ENCODE data around the gene FNDC1.
"Not testable (repeated sequence)": the region's sequence is repeated elsewhere in the genome, so short reads cannot be mapped to it uniquely, and the experiment has no call there.

Gene FNDC1

DNA sequence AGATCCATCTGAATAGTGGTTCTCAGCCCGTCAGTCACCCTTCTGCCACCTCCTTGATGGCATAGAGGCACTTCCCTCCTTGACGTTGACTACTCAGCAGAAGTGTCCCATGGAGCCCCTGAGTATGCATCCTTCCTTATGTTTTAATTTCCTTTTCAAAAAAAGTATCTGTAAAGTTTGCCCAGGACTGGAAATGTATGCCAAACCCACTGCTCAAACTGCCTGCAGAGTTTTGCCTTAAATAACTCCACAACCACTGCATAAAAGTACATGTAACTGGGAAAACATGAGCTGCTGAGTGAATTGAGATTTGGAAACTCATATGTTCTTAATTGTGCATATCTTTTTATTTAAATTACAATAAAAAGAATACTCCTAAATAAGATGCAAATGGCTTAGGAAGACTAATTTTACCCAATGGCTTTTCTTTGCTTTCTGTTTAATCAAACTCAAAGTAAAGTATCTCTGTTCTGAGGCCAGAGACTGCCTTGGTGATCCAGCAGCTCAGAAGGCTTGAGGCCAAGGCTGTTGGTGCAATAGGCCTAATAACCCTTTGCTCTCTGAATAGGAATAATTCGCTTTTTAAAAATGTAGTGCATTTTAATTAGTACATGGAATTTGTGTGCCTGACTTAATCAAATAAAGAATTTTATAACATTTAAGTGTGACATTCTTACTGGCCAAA is 90.4 kb downstream of the FNDC1 start:
- no peak for DNase-seq (ENCODE audit: low read depth)

DNA sequence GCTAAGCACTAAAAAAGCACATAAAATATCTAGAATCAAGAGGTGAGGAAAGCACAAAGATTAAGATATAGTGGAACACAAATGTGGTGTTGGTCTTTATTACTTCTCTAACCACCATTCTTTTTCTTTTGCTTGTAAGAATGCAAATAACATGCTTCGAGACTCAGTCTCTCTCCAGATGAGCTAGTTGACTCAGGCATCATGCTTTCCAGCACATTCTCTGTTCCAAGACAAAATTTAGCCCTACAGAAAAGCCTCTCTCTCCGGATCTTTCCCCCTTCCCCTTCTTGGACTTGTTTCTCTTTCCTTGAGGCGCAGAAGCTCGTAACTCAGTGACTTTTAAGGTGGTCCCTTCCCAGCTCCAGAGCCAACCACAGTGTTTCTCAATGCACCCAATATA is 91.0 kb downstream of the FNDC1 start:
- no peak for DNase-seq (ENCODE audit: low read depth)

DNA sequence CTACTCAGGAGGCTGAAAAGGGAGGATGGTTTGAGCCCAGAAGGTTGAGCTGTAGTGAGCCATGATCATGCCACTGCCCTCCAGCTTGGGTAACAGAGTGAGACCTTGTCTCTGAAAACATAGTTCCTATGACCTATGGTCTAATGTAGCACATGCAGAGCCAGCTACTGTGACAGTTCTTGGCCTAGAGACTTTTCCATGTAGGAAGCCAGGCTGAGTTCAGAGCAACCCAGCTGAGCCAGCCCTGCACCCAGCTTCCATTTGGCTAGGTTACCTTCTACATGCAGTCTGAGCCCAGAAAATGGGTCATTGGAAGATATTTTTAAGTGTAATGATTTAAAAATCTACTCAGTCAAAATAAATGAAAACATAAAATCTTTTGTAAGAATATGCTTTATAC is 92.8 kb downstream of the FNDC1 start:
- no peak for DNase-seq (ENCODE audit: low read depth)

DNA sequence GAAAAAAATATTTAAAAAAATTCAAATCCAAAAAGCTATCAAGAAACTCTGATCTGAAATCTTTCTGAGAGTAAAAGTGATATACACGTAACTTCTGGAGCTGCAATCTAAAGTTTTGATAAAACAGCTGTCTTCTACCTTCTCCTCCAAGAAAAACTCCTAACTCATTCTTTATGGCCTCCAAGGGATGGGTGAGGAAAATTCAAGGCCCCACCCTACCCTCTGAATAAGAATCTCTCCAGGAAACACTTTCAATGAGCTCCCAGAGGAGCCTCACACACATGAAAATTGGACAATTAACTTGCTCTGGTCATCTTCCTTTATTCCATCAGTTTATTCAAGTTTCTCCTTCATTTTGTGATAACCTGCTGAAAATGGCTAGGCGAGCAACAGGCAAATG is 93.4 kb downstream of the FNDC1 start:
- DNase-seq (ENCODE audit: low read depth), result no peak

DNA sequence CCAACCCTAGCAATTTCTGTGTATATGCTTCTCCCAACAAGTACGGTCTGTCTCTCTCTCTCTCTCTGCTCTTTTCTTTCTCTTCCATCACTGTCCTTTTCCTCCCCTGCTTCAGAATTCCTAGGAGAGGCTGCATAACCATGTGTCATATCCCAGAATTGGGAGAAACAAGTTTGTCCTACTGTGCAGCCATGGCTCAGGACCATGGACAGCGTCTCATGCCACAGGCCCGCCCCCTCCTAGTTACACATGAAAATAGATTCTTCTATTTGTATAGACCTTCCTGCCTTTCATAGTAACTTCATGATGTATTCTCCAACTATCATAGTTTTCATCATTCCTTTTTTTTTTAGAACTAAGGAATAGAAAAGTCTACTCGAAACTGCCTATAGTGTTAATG is 98.0 kb downstream of the FNDC1 start:
- no peak for DNase-seq (ENCODE audit: low read depth)

DNA sequence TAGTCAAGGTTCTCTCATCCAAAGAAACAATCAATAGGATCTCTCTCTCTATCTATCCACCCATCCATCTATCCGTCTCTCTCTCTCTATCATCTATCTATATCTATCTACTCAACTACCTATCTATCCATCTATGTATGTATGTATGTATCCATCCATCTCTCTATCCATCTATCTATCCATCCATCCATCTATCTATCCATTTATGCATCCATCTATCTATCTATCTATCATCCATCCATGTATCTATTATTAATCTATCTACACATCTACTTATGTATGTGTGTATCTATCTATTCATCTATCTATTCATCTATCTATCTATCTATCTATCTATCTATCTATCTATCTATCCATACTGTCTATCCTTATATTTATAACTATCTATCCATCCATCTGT is 99.3 kb downstream of the FNDC1 start:
- DNase-seq (ENCODE audit: low read depth), result no peak

DNA sequence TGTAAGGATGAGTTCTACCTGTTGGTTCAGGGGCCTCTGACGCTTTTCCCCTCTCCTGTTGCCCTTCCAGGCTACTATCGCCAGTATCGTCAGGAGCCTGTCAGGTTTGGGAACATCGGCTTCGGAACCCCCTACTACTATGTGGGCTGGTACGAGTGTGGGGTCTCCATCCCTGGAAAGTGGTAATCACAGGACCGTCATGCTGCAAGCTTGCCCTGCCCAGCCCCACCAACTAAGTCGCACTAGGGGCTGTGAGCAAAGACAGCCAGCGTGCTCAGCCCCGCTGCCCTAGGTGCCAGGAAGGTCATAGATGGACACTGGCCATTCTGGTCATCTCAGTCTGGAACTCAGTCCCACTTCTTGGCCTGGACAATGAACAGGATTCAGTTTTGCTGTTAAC is 102.1 kb downstream of the FNDC1 start:
- DNase-seq (ENCODE audit: low read depth), result no peak

DNA sequence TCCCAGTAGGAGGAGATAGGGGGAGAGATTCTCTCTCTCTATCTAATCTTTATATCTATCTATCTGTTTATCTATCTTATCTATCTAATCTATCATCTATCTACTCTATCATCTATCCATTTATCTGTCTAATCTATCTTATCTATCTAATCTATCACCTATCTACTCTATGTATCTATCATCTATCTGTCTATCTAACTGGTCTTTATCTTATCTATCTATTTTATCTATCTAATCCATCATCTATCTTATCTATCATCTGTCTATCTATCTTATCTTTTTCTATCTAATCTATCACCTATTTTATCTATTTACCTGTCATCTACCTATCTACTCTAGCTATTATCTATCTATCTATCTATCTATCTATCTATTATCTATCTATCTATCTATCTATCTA is 109.4 kb downstream of the FNDC1 start:
- DNase-seq (ENCODE audit: low read depth), result no peak

DNA sequence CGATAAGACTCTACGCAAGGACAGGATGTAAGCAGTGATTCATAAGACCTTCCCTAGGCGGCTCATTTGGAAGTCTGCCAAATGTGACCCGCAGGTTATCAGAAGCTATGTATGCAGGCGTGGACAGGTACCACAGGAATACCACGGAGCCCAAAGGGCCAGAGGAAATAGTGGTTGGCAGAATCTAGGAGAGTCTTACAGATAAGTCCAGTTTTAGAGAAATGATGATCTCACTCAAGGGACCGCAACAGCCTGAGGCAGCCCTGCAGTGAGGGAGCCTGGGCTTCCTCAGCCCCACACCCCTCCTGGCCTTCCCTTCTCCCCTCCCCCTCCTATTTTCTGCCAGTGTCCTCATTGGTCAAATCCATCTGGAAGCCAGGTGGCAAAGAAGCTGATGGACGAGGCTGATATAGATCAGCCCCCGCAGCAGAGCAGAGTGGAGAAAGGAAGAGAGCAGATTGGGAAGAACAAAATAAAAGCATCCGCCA is 110.6 kb downstream of the FNDC1 start:
- DNase-seq (ENCODE audit: low read depth), result no peak

DNA sequence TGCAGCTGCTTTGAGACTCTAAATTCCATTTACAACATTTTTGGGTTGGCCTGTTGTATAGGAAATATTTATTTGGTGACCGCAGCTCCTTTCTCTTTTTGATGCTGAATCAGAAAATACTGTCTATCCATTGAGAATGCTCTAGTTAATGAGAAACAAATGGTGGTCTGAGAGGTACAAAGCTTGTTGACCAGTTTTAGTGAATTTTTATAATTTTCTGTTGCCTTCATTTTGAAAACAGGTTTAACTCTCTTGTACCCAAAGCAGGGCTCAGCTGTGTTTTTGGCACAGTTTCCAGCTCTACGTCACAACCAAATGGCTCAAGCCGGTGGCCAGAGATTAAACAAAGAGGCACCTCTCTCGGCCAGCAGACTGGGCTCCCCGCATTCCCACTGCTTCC is 113.2 kb downstream of the FNDC1 start:
- no peak for DNase-seq (ENCODE audit: low read depth)

DNA sequence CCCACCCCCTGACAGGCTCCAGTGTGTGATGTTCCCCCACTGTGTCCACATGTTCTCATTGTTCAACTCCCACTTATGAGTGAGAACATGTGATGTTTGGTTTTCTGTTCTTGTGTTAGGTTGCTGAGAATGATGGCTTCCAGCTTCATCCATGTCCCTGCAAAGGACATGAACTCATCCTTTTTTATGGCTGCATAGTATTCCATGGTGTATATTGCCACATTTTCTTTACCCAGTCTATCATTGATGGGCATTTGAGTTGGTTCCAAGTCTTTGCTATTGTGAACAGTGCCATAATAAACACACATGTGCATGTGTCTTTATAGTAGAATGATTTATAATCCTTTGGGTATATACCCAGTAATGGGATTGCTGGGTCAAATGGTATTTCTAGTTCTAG is 115.5 kb downstream of the FNDC1 start:
- not testable (repeated sequence) for DNase-seq (ENCODE audit: low read depth)

DNA sequence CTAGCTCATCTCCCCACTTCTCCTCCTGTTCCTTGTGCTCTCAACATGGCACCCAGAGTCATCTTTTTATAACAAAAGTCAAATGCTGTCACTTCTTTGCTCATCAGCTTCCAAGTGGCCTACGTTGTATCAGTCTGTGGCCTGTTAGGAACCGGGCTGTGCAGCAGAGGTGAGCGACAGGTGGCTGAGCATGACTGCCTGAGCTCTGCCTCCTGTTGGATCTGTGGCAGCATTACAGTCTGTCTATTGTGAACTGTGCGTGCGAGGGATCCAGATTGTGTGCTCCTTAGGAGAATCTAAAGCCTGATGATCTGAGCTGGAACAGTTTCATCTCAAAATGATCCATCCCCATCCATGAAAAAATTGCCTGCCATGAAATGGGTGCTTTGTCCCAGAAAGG is 129.6 kb downstream of the FNDC1 start:
- no peak for DNase-seq (ENCODE audit: low read depth)

DNA sequence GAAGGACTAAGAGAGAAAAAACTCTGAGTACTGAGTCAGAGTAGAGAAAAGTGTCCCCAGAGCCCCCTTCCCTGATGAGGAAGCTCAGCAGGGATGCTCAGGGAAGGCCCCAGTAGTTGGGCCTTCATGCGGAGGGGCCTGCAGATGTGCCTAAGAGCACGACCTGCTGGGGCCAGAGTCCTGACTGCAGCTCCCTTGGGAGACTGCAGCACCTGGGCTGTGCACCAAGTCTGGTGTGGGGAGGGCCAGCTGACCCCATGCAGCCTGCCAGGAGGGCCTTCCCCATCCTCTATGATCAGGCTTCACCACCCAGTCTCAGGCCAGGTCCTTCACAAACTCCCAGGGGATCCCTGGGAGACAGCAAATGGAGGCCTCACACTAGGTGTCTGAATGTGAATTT is 130.4 kb downstream of the FNDC1 start:
- no peak for DNase-seq (ENCODE audit: low read depth)

DNA sequence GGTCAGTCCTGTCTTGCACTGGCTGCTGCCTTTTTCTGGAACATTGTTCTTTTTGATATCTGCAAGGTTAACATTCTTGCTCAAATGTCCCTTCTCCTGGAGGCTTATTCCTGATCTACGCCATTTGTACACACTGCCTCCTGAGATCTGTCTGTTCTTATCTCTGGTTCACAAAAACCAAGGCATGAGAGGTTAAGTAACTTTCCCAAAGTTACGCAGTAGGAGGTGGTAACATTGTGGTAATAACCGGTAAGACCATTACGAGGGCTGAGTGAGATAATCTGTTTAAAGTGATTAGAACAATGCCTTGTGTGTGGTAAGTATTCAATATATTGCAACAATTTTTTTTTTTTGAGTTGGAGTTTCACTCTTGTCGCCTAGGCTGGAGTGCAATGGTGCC is 132.1 kb downstream of the FNDC1 start:
- no peak for DNase-seq (ENCODE audit: low read depth)

DNA sequence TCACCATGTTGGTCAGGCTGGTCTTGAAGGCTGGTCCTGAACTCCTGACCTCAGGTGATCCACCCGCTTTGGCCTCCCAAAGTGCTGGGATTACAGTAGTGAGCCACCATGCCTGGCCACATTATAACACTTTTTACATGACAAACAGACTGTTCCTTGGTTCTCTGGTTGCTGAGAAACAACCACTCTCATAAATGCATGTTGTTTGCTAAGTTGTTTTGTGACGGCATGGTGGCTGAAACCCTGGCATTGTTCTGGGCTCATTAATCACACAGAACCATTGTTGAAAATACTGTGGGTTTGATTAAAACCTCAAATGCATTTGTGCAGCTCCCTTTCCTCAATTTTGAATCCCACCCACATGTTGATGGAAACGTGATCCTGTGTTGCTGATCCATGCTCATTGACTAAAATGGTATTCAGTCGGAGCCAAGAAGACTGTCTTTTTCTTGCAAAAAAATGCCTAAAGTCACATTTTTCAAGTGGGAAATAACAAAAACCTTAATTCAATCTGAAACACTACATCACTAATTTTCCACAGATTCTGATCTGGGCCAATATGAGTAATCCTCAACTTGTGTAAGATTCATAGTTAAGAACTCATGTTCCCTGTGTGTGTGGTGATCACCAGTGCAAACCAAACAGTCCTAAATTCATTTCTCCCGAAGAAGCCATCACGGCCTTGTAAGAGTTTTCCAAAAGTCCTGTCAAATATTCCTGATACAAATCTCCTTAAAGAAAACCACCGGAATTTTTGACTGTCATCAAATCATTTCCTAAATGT is 132.8 kb downstream of the FNDC1 start:
- no peak for DNase-seq (ENCODE audit: low read depth)

DNA sequence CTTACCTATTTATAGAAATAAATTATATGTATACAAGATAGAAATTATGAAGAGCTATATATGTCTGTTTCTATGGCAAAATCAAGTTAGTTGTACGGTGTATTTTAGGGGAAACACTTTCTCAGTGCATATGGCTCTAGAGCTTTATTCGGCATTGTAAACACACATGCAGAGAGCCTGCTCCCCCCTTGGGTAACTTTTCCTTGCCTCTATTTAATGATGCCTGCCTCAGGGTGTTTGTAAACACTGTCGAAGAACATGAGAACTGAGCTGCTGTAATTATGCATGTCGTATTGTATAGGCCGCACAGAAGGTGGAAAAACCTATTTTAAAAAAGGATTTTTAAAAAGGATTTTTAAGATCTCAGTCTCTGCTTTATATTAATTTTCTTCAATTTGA is 133.4 kb downstream of the FNDC1 start:
- DNase-seq (ENCODE audit: low read depth), result no peak

DNA sequence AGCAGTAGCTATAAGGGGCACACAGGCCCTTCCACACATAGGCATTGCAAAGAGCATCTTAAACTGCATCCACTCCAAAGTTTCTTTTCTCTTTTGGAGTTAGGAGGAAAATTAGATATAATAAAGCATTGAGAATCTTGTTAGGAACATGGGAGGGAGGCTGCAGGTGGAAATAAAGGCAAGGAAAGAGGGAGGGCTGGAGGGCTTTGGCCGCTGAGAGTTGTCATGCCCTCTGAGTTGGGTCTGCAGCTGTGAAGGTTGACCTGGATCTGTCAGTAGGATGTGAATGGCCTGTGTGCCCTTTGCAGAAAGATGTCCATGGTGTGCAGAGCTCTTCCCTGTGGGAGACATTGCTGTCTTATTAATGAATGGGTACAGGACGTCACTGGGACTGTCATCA is 134.0 kb downstream of the FNDC1 start:
- no peak for DNase-seq (ENCODE audit: low read depth)

DNA sequence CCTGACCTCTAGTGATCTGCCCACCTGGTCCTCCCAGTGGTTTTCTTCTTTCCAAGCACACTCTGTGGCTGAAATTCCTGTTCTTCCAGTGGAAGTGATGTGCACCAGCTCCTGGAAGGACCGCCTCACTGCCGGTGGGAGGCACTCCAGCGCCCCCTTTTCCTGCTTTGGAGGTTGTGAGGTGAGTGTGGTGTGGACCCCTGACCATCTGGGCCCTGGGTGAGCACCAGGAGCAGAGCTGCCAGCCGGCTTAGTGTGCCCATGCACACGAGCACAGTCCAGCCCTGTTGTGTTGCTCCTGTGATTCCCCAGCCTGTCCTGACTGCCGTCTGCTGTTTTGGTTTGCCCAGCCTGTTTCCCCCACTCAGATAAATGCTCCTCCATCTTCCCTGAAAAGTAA is 134.6 kb downstream of the FNDC1 start:
- DNase-seq (ENCODE audit: low read depth), result no peak

DNA sequence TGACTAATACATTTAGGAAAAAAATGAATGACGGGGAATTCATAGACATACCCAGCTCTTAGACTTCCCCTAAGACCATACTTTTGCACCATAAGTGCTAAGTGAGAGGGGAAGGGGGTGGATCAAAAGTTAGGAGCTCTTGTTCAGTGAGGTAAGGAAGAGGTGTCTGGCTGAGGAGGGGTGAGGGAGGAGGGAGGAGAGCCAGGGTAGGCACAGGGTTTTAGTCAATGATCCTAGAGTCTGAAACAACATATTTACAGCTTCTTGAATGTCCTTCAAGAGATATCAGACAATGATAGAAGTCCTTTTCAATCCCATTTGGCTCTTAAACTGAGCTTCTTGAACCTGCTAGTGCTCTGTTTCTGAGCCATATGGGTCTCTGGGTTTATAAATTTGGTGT is 135.4 kb downstream of the FNDC1 start:
- no peak for DNase-seq (ENCODE audit: low read depth)

DNA sequence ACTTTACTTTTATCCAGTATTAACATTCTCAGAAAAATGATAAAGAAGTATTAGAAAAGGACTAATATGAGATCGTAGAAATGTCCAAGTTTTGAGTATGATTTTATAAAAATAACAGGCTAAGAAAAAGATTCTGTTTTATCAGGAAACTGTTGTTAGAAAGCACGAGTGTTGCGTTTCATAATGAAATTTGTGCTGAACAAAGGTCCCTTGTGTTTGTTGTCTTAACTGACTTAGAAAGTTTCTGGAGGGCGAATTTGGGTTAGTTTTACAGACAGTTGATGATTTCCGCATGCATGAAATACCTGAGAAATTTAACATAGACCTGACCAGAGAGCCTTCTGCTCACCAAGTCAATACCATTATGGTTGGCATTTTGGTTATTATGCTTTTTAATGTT is 136.0 kb downstream of the FNDC1 start:
- no peak for DNase-seq (ENCODE audit: low read depth)

DNA sequence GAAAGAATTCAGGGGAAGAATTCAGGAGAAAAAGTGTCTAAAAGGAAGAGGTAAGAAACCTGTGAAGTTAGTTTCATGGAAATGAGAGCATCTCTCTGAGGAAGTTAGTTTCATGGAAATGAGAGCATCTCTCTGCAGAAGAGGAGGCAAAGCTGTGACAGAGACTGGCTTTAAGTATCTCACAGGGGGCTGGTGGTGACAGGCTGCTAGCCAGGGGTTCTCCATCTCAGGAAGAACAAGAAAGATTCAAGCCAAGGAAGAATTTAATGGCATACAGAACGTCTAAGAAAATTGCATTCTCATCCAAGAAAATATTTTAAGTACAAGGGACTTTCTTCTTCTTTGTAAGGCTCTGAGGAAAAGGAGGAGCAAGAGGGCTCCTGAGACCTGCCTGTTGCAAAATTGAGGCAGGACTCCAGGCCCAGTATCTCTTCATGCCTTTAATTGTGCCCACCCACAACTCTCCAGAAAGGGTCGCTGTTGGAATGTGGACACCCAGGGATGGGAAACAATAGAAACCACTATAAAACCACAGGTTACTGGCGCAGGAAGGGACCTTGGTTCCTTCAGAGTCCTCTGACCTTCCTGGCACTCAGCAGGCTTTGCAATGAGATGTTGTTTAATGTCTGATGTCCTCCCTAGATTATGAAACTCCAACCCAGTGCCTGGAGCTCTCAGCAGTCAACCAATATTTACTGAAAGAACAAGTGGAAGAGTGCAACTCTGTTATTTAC is 136.8 kb downstream of the FNDC1 start:
- no peak for DNase-seq (ENCODE audit: low read depth)

DNA sequence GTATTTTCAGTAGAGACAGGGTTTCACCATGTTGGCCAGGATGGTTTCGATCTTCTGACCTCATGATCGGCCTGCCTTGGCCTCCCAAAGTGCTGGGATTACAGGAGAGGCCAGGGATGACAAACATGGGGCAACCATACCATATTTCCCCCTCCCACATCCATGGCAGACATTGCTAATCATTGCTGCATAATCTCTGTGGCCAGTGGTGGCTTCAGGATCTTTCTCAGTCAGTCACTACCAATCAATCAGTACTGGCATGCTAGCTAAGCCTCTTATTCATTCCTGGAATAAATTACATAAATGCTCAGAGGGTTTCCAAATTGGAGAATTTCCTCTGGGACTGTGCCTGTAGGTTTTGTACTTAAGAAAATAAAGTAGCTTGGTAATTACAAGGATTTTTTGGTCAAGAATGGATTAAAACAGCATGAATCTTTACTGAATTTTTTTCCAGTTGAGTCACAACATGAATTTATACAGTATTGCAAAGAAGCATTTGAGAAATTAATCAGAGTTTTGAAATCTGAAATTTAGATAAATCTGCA is 138.1 kb downstream of the FNDC1 start:
- no peak for DNase-seq (ENCODE audit: low read depth)

DNA sequence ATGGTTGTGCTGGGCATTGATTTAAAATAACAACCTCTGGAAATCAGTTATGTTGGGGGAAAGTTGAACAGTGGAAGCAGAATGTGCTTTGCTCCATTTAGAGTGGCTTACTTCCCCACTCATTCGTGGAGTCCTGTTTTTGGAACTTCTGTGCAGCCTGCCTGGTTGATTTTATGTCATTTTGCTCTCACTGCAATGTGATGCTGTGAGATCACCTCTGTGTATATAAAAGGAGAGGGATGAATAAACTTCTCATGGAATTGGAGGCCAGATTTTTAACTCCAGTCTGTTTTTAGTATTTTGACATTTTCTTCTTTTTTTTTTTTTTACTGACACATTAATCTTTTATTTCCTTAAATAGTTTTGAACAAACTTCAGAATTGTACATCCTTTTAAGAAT is 139.0 kb downstream of the FNDC1 start:
- DNase-seq (ENCODE audit: low read depth), result no peak

Measured in stimulated activated CD8-positive, alpha-beta memory T cell treated with anti-CD3 and anti-CD28 coated beads, Interleukin-12 subunit alpha, Interleukin-12 subunit beta, amount 100 ng/mL, for 1 hour (primary cell).